Natural killer cell (primary cell): ENCODE results near the gene ZSWIM6. TPM values are rescaled to one million over a fixed set of nuclear protein-coding genes. Genes with fewer than 3 reads are reported as not detected.

ENCODE experiments used
- ATAC-seq, 3 donors: fragments of 150-1000 bp in 2 of 3; fragments of 200-7000 bp in 1 of 3; cut with Tn5 transposase; 1 replicate in 1 of 3; 2 replicates in 2 of 3; pipeline ENCODE4 v1.10.0; 2021; ENCODE audit warnings: mild to moderate bottlenecking in 2 of 3, moderate library complexity in 2 of 3
- DNase-seq, 2 donors: peaks; one replicate each; pipeline versions ENCODE4 v3.0.0 to v3.0.0-alpha.2; 2013 to 2021; ENCODE audit warnings: mixed read lengths in 1 of 2
- H3K27ac ChIP-seq: one replicate; pipeline ENCODE4 v1.5.1; 2013; ENCODE audit warnings: mild to moderate bottlenecking, low read length
- H3K27me3 ChIP-seq: one replicate; pipeline ENCODE4 v1.6.1; 2013; ENCODE audit warnings: low read length; ENCODE audit not compliant: control insufficient read depth, insufficient read depth
- H3K36me3 ChIP-seq: one replicate; pipeline ENCODE4 v1.6.1; 2013; ENCODE audit warnings: low read length; ENCODE audit not compliant: control insufficient read depth, insufficient read depth
- H3K4me1 ChIP-seq: one replicate; pipeline ENCODE4 v1.6.1; 2013; ENCODE audit warnings: low read length; ENCODE audit not compliant: control insufficient read depth, insufficient read depth
- H3K4me3 ChIP-seq: one replicate; pipeline ENCODE4 v1.5.1; 2013; ENCODE audit warnings: low read length
- H3K9me3 ChIP-seq: one replicate; pipeline ENCODE4 v1.6.1; 2013; ENCODE audit warnings: low read length; ENCODE audit not compliant: control insufficient read depth, insufficient read depth
- H3K27ac Mint-ChIP-seq, 2 donors: one replicate each; pipeline ENCODE4 v1.8.0; 2022; ENCODE audit warnings: mild to moderate bottlenecking in 2 of 2, mixed read lengths in 2 of 2, moderate library complexity in 1 of 2
- H3K27me3 Mint-ChIP-seq, 2 donors: one replicate each; pipeline ENCODE4 v1.8.0; 2022; ENCODE audit warnings: low read depth in 2 of 2, mixed read lengths in 2 of 2
- H3K36me3 Mint-ChIP-seq: one replicate; pipeline ENCODE4 v1.8.0; 2022; ENCODE audit warnings: mixed read lengths
- H3K4me1 Mint-ChIP-seq, 2 donors: one replicate each; pipeline ENCODE4 v1.8.0; 2022; ENCODE audit warnings: mixed read lengths in 2 of 2
- H3K4me3 Mint-ChIP-seq: one replicate; pipeline ENCODE4 v1.8.0; 2022; ENCODE audit warnings: mild to moderate bottlenecking, moderate library complexity, mixed read lengths
- H3K9me3 Mint-ChIP-seq, 2 donors: one replicate each; pipeline ENCODE4 v1.8.0; 2022; ENCODE audit warnings: mixed read lengths in 2 of 2
- CTCF ChIP-seq: fragments of 200-600 bp; IDR thresholded peaks from one replicate; pipeline ENCODE4 v1.8.0; 2022; ENCODE audit warnings: antibody characterized with exemption
- WGBS: methylation state at CpG from one replicate; pipeline ENCODE4 v1.1.7; 2013; ENCODE audit warnings: missing lambda C conversion rate; ENCODE audit not compliant: insufficient coverage; 5-methylcytosine and 5-hydroxymethylcytosine counted together
- intact Hi-C: fragments of 100-400 bp; cut with micrococcal nuclease; formaldehyde crosslinking; loops from one replicate; pipeline ENCODE4 v1.14.2; 2022
- total RNA-seq, 4 donors: library from RNA; stranded (reverse); fragments of 120-200 nt in 1 of 4; gene quantifications; one replicate each; pipeline versions ENCODE4 v1.2.3 to v1.2.4, GENCODE V29; 2013 to 2022

ZSWIM6 gene
- total RNA-seq, result 10 to 100 TPM in 2 of 3 donors, 1 to 10 TPM in 1; 8.7 to 11.4 (median 10.5) TPM
- 8.2 TPM for total RNA-seq (2013)

- H3K27me3 Mint-ChIP-seq, result peaks cover 16 to 38% of the 10 kb centered on the region in 2 donors
- H3K9me3 ChIP-seq, result no peaks in the 10 kb centered on the region
- no peaks in the 10 kb centered on the region for H3K9me3 Mint-ChIP-seq
Observed at GRCh38 chr5:61331407-61332357, at the start of gene ZSWIM6. TSS of gene ZSWIM6 (plus strand) at chr5:61332258. CDS start at chr5:61332273, 15 bp downstream.

GRCh38 chr5:61283471-61283870 is 48.6 kb upstream of the ZSWIM6 start:
- no peaks in the 10 kb centered on the region for H3K36me3 ChIP-seq
- 97% methylated on average over 2 of the region's 3 CpGs for WGBS
- TF ChIP-seq CTCF, result no peak
- no peaks in the 10 kb centered on the region for H3K9me3 ChIP-seq
- Mint-ChIP-seq H3K27me3 (no peaks in the 10 kb centered on the region), H3K9me3 (no peaks in the 10 kb centered on the region), H3K27ac (no peak overlapping the region), H3K4me1 (peaks cover 0 to 10% of the 10 kb centered on the region in 2 donors), H3K4me3 (no peak overlapping the region), H3K36me3 (no peaks in the 10 kb centered on the region)
- no peak for DNase-seq
- H3K4me1 ChIP-seq, result no peaks in the 10 kb centered on the region
- ATAC-seq, result no peak
- H3K27me3 ChIP-seq, result no peaks in the 10 kb centered on the region
- no peak overlapping the region for H3K4me3 ChIP-seq
- no peak overlapping the region for H3K27ac ChIP-seq
- intact Hi-C loops, result no loop called here

More at GRCh38 chr5:61331407-61332357, at the start of gene ZSWIM6:
- peak within 1 kb of the TSS; percentile 97 for H3K4me3 Mint-ChIP-seq
- Histone ChIP-seq H3K4me1 (peaks cover 22% of the 10 kb centered on the region), H3K27me3 (no peaks in the 10 kb centered on the region), H3K36me3 (no peaks in the 10 kb centered on the region), H3K27ac (peak within 1 kb of the TSS; percentile 94), H3K4me3 (peak within 1 kb of the TSS; percentile 97)
- peaks cover 46 to 53% of the 10 kb centered on the region in 2 donors for H3K4me1 Mint-ChIP-seq
- intact Hi-C loops, result loop anchor here (1.0 to 2.0 kb wide), 2 partner anchors 77 to 169 kb away; partner anchors contain the start of gene SMIM15
- peak; percentile 99 to 100 for DNase-seq
- WGBS, result under 1% methylated on average over 82 of the region's 91 CpGs
- TF ChIP-seq CTCF, result no peak
- no peaks in the 10 kb centered on the region for H3K36me3 Mint-ChIP-seq
- peak; percentile 82 to 95 (median 84) for ATAC-seq
- peak within 1 kb of the TSS; percentile 90 to 99 for H3K27ac Mint-ChIP-seq

GRCh38 chr5:61285531-61285930 is 46.5 kb upstream of the ZSWIM6 start:
- H3K4me3 Mint-ChIP-seq, result no peak overlapping the region
- intact Hi-C loops, result no loop called here
- H3K27me3 ChIP-seq, result no peaks in the 10 kb centered on the region
- DNase-seq, result no peak
- H3K27me3 Mint-ChIP-seq, result no peaks in the 10 kb centered on the region
- H3K36me3 Mint-ChIP-seq, result no peaks in the 10 kb centered on the region
- H3K27ac ChIP-seq, result no peak overlapping the region
- peaks cover 0 to 9% of the 10 kb centered on the region in 2 donors for H3K4me1 Mint-ChIP-seq
- no peaks in the 10 kb centered on the region for H3K36me3 ChIP-seq
- peak in 1 of 3 donors; percentile 25 for ATAC-seq
- no peaks in the 10 kb centered on the region for H3K9me3 ChIP-seq
- no peaks in the 10 kb centered on the region for H3K9me3 Mint-ChIP-seq
- no peak overlapping the region for H3K27ac Mint-ChIP-seq
- no peaks in the 10 kb centered on the region for H3K4me1 ChIP-seq
- TF ChIP-seq CTCF, result no peak
- no peak overlapping the region for H3K4me3 ChIP-seq
